Endometrial microvascular endothelial cells (primary cell): Measurements from ENCODE around the gene CNGB1. TPM values are rescaled to one million over a fixed set of nuclear protein-coding genes. Genes with fewer than 3 reads are reported as not detected.
"Not testable (repeated sequence)": the region's sequence is repeated elsewhere in the genome, so short reads cannot be mapped to it uniquely, and the experiment has no call there.

Experiments
- in situ Hi-C: cut with HindIII; loops from 2 replicates; pipeline ENCODE4 v1.10.0; 2017; ENCODE audit warnings: low sequenced_read_pairs, low pct_unique_long_range_greater_than_20kb; ENCODE audit errors: inconsistent ontology term
- total RNA-seq: library from RNA; depleted of rRNA; stranded (reverse); fragments of >200 nt; gene quantifications from one replicate; pipeline ENCODE4 v1.2.3, GENCODE V29; 2015; ENCODE audit errors: inconsistent ontology term

CNGB1 gene
- total RNA-seq: not detected

- in situ Hi-C loops: no loop called here
Measured at GRCh38 chr16:57970970-57971369, at the start of gene CNGB1. TSS of gene CNGB1 (minus strand) at chr16:57971128. CDS start at chr16:57967286, 3,842 bp downstream.

GRCh38 chr16:58019866-58020538, 49.1 kb upstream of the CNGB1 start:
- in situ Hi-C loops: loop anchor here (10.0 kb wide), 1 partner anchor 75 kb away; no protein-coding TSS in a partner anchor

GRCh38 chr16:58018803-58019202, 47.9 kb upstream of the CNGB1 start:
- in situ Hi-C loops: no loop called here

- in situ Hi-C loops: no loop called here
Measured at GRCh38 chr16:58016840-58017446, 46.0 kb upstream of the CNGB1 start.

- in situ Hi-C loops: no loop called here
Measured at GRCh38 chr16:58013201-58013956, 42.5 kb upstream of the CNGB1 start.

GRCh38 chr16:58012481-58012880, 41.6 kb upstream of the CNGB1 start:
- in situ Hi-C loops: no loop called here

- in situ Hi-C loops: no loop called here
Measured at GRCh38 chr16:58011652-58012051, 40.7 kb upstream of the CNGB1 start.

- in situ Hi-C loops: no loop called here
Measured at GRCh38 chr16:58010886-58011285, 40.0 kb upstream of the CNGB1 start.

- in situ Hi-C loops: no loop called here
Measured at GRCh38 chr16:58009856-58010416, 39.0 kb upstream of the CNGB1 start.

GRCh38 chr16:58004736-58005135, 33.8 kb upstream of the CNGB1 start:
- in situ Hi-C loops: not testable (repeated sequence)

GRCh38 chr16:58002936-58003335, 32.0 kb upstream of the CNGB1 start:
- in situ Hi-C loops: no loop called here

GRCh38 chr16:58002416-58002800, 31.5 kb upstream of the CNGB1 start:
- in situ Hi-C loops: no loop called here

GRCh38 chr16:58001781-58002415, 31.0 kb upstream of the CNGB1 start:
- in situ Hi-C loops: no loop called here

- in situ Hi-C loops: no loop called here
Measured at GRCh38 chr16:58000706-58001676, 30.1 kb upstream of the CNGB1 start, which contains the start of gene USB1. TSS of gene USB1 (plus strand) at chr16:58001407. CDS start at chr16:58001484, 77 bp downstream.

GRCh38 chr16:57999971-58000705, 29.2 kb upstream of the CNGB1 start, which contains the start of gene ZNF319:
TSS of gene ZNF319 (minus strand) at chr16:58000672. CDS start at chr16:57998265, 2,407 bp downstream.
- in situ Hi-C loops: loop anchor here (25.0 kb wide), 1 partner anchor 238 kb away; no protein-coding TSS in a partner anchor

GRCh38 chr16:57999366-57999970, 28.5 kb upstream of the CNGB1 start:
- in situ Hi-C loops: loop anchor here (25.0 kb wide), 1 partner anchor 237 kb away; no protein-coding TSS in a partner anchor

- in situ Hi-C loops: loop anchor here (25.0 kb wide), 1 partner anchor 237 kb away; no protein-coding TSS in a partner anchor
Measured at GRCh38 chr16:57998992-57999365, 28.1 kb upstream of the CNGB1 start.
